ENCODE results near the gene CAMSAP1. TPM values are rescaled to one million over a fixed set of nuclear protein-coding genes. Genes with fewer than 3 reads are reported as not detected.

Gene CAMSAP1
- total RNA-seq, 4 donors from 2014 or later = 32.2 to 46.1 (median 34.0) TPM

- WGBS, 2 donors = 97% methylated on average over 9 of the region's 9 CpGs
- TF ChIP-seq POLR2A (IDR thresholded peaks at IDR 0.05) = no peak
- no peak for TF ChIP-seq CTCF (IDR thresholded peaks at IDR 0.05)
- intact Hi-C loops (cut with DNase I; ENCODE audit: low total_unique reads) = no loop called here
- no peak overlapping the region for H3K4me3 ChIP-seq (ENCODE audit: low read depth, poor library complexity, severe bottlenecking)
- DNase-seq (ENCODE audit: low spot score in 2 of 2) = peak in 1 of 2 donors; percentile 54
Observed at GRCh38 chr9:135910757-135911156, 3.4 kb upstream of the CAMSAP1 start.

DNA sequence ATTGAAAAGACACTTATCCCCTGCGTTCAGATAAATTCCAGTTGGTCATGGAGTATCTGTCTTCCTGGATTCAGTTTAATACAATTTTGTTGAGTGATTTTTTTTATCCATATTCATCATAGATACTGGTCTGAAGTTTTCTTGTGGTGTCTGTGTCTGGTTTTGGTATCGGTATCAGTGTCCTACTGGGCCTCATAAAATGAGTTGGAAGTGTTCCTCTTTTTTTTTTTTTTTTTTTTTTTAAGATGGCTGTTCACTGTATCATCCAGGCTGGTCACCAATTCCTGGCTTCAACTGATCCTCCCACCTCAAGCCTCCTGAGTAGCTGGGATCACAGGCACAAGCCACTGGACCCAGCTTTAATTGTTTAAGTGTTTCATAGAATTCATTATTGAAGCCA is 2.9 kb upstream of the CAMSAP1 start:
- peak in 1 of 2 donors; percentile 9 for DNase-seq (ENCODE audit: low spot score in 2 of 2)
- 86 to 92% methylated on average over 2 of the region's 2 CpGs for WGBS, 2 donors
- intact Hi-C loops (cut with DNase I; ENCODE audit: low total_unique reads) = no loop called here
- no peak overlapping the region for H3K4me3 ChIP-seq (ENCODE audit: low read depth, poor library complexity, severe bottlenecking)
- TF ChIP-seq POLR2A (IDR thresholded peaks at IDR 0.05) (no peak), CTCF (IDR thresholded peaks at IDR 0.05) (no peak)

- intact Hi-C loops (cut with DNase I; ENCODE audit: low total_unique reads) = no loop called here
- TF ChIP-seq CTCF (IDR thresholded peaks at IDR 0.05) = no peak
- TF ChIP-seq POLR2A (IDR thresholded peaks at IDR 0.05) = no peak
- 92 to 95% methylated on average over 6 of the region's 6 CpGs for WGBS, 2 donors
- peak in 1 of 2 donors; percentile 79 for DNase-seq (ENCODE audit: low spot score in 2 of 2)
- no peak overlapping the region for H3K4me3 ChIP-seq (ENCODE audit: low read depth, poor library complexity, severe bottlenecking)
Observed at GRCh38 chr9:135909371-135909770, 2.0 kb upstream of the CAMSAP1 start.

GRCh38 chr9:135908754-135909204 is 1.4 kb upstream of the CAMSAP1 start:
- peak in 1 of 2 donors; percentile 79 for DNase-seq (ENCODE audit: low spot score in 2 of 2)
- no peak for TF ChIP-seq POLR2A (IDR thresholded peaks at IDR 0.05)
- TF ChIP-seq CTCF (IDR thresholded peaks at IDR 0.05) = no peak
- 90% methylated on average over 12 of the region's 12 CpGs for WGBS, 2 donors
- no peak overlapping the region for H3K4me3 ChIP-seq (ENCODE audit: low read depth, poor library complexity, severe bottlenecking)
- intact Hi-C loops (cut with DNase I; ENCODE audit: low total_unique reads) = no loop called here

GRCh38 chr9:135908093-135908753 is 877 bp upstream of the CAMSAP1 start:
- intact Hi-C loops (cut with DNase I; ENCODE audit: low total_unique reads) = no loop called here
- DNase-seq (ENCODE audit: low spot score in 2 of 2) = peak in 1 of 2 donors; percentile 89
- H3K4me3 ChIP-seq (ENCODE audit: low read depth, poor library complexity, severe bottlenecking) = peak overlapping the region; percentile 56
- no peak for TF ChIP-seq CTCF (IDR thresholded peaks at IDR 0.05)
- TF ChIP-seq POLR2A (IDR thresholded peaks at IDR 0.05) = no peak
- 16 to 29% methylated on average over 22 to 34 of the region's 42 CpGs for WGBS, 2 donors

Data from lower leg skin (tissue), 4 donors.